Upper lobe of left lung (tissue), 4 donors: ENCODE data around the gene TMEM245.

ENCODE experiments used
- CTCF ChIP-seq, 6 experiments: fragments of 450-650 bp in 4 of 6; fragments of 200-600 bp in 2 of 6; sonication (generic) in 2 of 6; IDR thresholded peaks; one replicate each; pipeline ENCODE4 v1.5.1; 2016 to 2019; ENCODE audit warnings: antibody characterized with exemption in 6 of 6
- EP300 ChIP-seq, 4 donors: sonication (generic); formaldehyde crosslinking; IDR thresholded peaks; one replicate each; pipeline ENCODE4 v1.5.1; 2017; ENCODE audit warnings: antibody characterized with exemption in 4 of 4, control low read depth in 2 of 4
- POLR2A ChIP-seq, 4 donors: fragments of 450-650 bp; IDR thresholded peaks; one replicate each; pipeline ENCODE4 v1.5.1; 2016 to 2017; ENCODE audit warnings: antibody characterized with exemption in 4 of 4, mild to moderate bottlenecking in 2 of 4
- POLR2AphosphoS5 ChIP-seq, 2 donors: sonication (generic); formaldehyde crosslinking; IDR thresholded peaks; one replicate each; pipeline ENCODE4 v1.5.1; 2017; ENCODE audit warnings: antibody characterized with exemption in 2 of 2

- TF ChIP-seq CTCF (IDR thresholded peaks at IDR 0.05) (no peak), POLR2A (IDR thresholded peaks at IDR 0.05) (peak in 3 of 4 donors; percentile 83 to 84 (median 84)), POLR2AphosphoS5 (IDR thresholded peaks at IDR 0.05) (peak; percentile 67 to 94), EP300 (IDR thresholded peaks at IDR 0.05) (no peak)
These were observed 106.7 kb downstream of the TMEM245 start, which contains the start of gene CTNNAL1 for GRCh38 chr9:109012876-109013678.
